A673 (cell line): ENCODE results near the gene PMEPA1.

Experiments used
- CTCF ChIP-seq: fragments of 300-800, 200-600 bp; sonication (generic); conservative IDR thresholded peaks from 2 replicates; pipeline ENCODE4 v1.5.1; 2017; ENCODE audit warnings: low read depth, mild to moderate bottlenecking, antibody characterized with exemption, low read length, moderate library complexity, mixed read lengths
- EZH2 ChIP-seq: fragments of 200-600 bp; sonication (generic); IDR thresholded peaks from 2 replicates; pipeline ENCODE4 v1.6.1; 2017; ENCODE audit warnings: borderline replicate concordance, low read depth, mild to moderate bottlenecking, mixed read lengths, antibody characterized with exemption, low read length; ENCODE audit not compliant: poor library complexity, severe bottlenecking

- TF ChIP-seq CTCF (no peak), EZH2 (no peak)
Measured at GRCh38 chr20:57704245-57704644, 5.6 kb downstream of the PMEPA1 start.
